Uterus (tissue), 2 donors: Measurements from ENCODE around the gene AREL1.

Experiments
- CTCF ChIP-seq, 4 experiments: fragments of 200-600 bp in 2 of 4; fragments of 450-650 bp in 2 of 4; sonication (generic) in 2 of 4; IDR thresholded peaks; one replicate each; pipeline ENCODE4 v1.5.1; 2016 to 2019; ENCODE audit warnings: antibody characterized with exemption in 4 of 4, mild to moderate bottlenecking in 2 of 4, moderate library complexity in 1 of 4
- POLR2A ChIP-seq, 2 donors: fragments of 450-650 bp; IDR thresholded peaks; one replicate each; pipeline ENCODE4 v1.6.1; 2016; ENCODE audit warnings: antibody characterized with exemption in 2 of 2, mild to moderate bottlenecking in 1 of 2, moderate library complexity in 1 of 2

GRCh38 chr14:74620497-74620921 lies 92.4 kb downstream of the AREL1 start:
- no peak for TF ChIP-seq CTCF (IDR thresholded peaks at IDR 0.05)
- no peak for TF ChIP-seq POLR2A (IDR thresholded peaks at IDR 0.05)
